Esophagus squamous epithelium (tissue), 5 donors: ENCODE measurements around the gene TRPM8. TPM values are rescaled to one million over a fixed set of nuclear protein-coding genes. Genes with fewer than 3 reads are reported as not detected.

Source experiments
- DNase-seq: peaks from one replicate; lab custom pipeline; 2025; lab: John Stamatoyannopoulos, UW
- H3K27ac ChIP-seq, 4 donors: fragments of 200-600 bp; sonication (generic); one replicate each; pipeline ENCODE4 v1.5.1; 2016 to 2019; ENCODE audit warnings: mild to moderate bottlenecking in 1 of 4
- H3K27me3 ChIP-seq, 4 donors: fragments of 200-600 bp; sonication (generic); 1 replicate in 3 of 4; 2 replicates in 1 of 4; pipeline versions ENCODE4 v1.5.1 to v1.6.0; 2017 to 2021; ENCODE audit warnings: antibody characterized with exemption in 1 of 4
- H3K36me3 ChIP-seq, 3 donors: fragments of 200-600 bp; sonication (generic); one replicate each; pipeline ENCODE4 v1.5.1; 2016 to 2019
- H3K4me1 ChIP-seq, 3 donors: fragments of 200-600 bp; sonication (generic); one replicate each; pipeline ENCODE4 v1.5.1; 2017 to 2019
- H3K4me3 ChIP-seq, 4 donors: fragments of 200-600 bp; sonication (generic); 1 replicate in 3 of 4; 2 replicates in 1 of 4; pipeline ENCODE4 v1.5.1; 2016 to 2019; ENCODE audit warnings: mild to moderate bottlenecking in 2 of 4, moderate library complexity in 1 of 4
- H3K9me3 ChIP-seq, 3 donors: fragments of 200-600 bp; sonication (generic); one replicate each; pipeline ENCODE4 v1.5.1; 2016 to 2019
- CTCF ChIP-seq, 6 experiments: fragments of 450-650 bp in 4 of 6; fragments of 200-600 bp in 2 of 6; sonication (generic) in 2 of 6; IDR thresholded peaks; one replicate each; pipeline ENCODE4 v1.5.1; 2016 to 2019; ENCODE audit warnings: antibody characterized with exemption in 6 of 6, mild to moderate bottlenecking in 4 of 6, moderate library complexity in 4 of 6
- POLR2A ChIP-seq, 4 donors: fragments of 450-650 bp; IDR thresholded peaks; one replicate each; pipeline ENCODE4 v1.6.1; 2017; ENCODE audit warnings: antibody characterized with exemption in 4 of 4, mild to moderate bottlenecking in 4 of 4, moderate library complexity in 3 of 4
- WGBS, 2 donors: methylation state at CpG; one replicate each; pipeline ENCODE4 v1.1.5; 2018; 5-methylcytosine and 5-hydroxymethylcytosine counted together
- intact Hi-C: fragments of 100-400 bp; cut with DNase I; formaldehyde crosslinking; loops from one replicate; pipeline ENCODE4 v1.15.0; 2022
- total RNA-seq, 4 donors: library from RNA; depleted of rRNA; stranded (reverse); fragments of >200 nt; gene quantifications; one replicate each; pipeline ENCODE4 v1.1.0, GENCODE V29; 2016
- donor health status: DM: yes; HTN: yes; CAD: no.

Gene TRPM8
- total RNA-seq, 4 donors from 2014 or later, result not detected

DNA sequence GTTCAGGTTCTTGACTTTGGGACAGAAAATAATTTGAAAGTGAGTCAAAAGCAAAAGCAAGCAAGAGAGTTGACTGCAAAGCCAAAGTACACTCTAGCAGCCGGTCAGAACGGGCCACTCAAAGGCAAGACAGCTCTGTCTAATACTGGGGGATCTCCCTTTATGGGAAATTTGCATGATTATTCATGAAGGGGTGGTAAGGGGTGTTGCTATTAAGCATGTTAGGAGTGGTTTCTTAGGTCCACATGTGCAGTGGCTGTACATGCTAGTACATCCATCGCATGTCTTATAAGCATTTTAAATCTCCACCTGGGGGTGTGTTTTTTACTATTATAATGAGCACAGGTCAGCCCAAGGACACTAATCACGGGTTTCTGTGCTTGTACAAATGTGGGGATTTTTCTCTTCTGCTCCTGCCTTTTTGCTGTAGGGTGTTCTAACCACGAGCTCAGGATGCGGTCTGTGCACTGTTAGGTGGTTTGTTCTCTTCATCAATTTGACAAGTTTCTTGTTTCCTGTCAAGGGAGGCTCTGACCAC, 73.2 kb downstream of the TRPM8 start:
- Histone ChIP-seq H3K4me1 (no peaks in the 10 kb centered on the region), H3K27ac (no peak overlapping the region), H3K36me3 (no peaks in the 10 kb centered on the region), H3K9me3 (no peaks in the 10 kb centered on the region), H3K4me3 (no peak overlapping the region), H3K27me3 (peaks cover 0 to 36% (median 0%) of the 10 kb centered on the region in 4 donors)
- intact Hi-C loops, result no loop called here
- WGBS, 2 donors, result 40 to 44% methylated on average over 6 of the region's 6 CpGs
- TF ChIP-seq POLR2A (IDR thresholded peaks at IDR 0.05), result no peak
- no peak for TF ChIP-seq CTCF (IDR thresholded peaks at IDR 0.05)
- no peak for DNase-seq

GRCh38 chr2:233991196-233991595, 74.0 kb downstream of the TRPM8 start:
- TF ChIP-seq CTCF (IDR thresholded peaks at IDR 0.05) (no peak), POLR2A (IDR thresholded peaks at IDR 0.05) (no peak)
- Histone ChIP-seq H3K4me1 (no peaks in the 10 kb centered on the region), H3K4me3 (no peak overlapping the region), H3K36me3 (no peaks in the 10 kb centered on the region), H3K9me3 (no peaks in the 10 kb centered on the region), H3K27ac (no peak overlapping the region), H3K27me3 (peaks cover 0 to 27% (median 0%) of the 10 kb centered on the region in 4 donors)
- WGBS, 2 donors, result 89 to 93% methylated on average over 7 of the region's 7 CpGs
- no peak for DNase-seq
- intact Hi-C loops, result no loop called here

- 77 to 86% methylated on average over 7 of the region's 7 CpGs for WGBS, 2 donors
- no peaks in the 10 kb centered on the region for H3K9me3 ChIP-seq
- TF ChIP-seq CTCF (IDR thresholded peaks at IDR 0.05) (no peak), POLR2A (IDR thresholded peaks at IDR 0.05) (no peak)
- H3K4me3 ChIP-seq, result no peak overlapping the region
- H3K27ac ChIP-seq, result no peak overlapping the region
- H3K36me3 ChIP-seq, result no peaks in the 10 kb centered on the region
- peaks cover 0 to 31% (median 0%) of the 10 kb centered on the region in 4 donors for H3K27me3 ChIP-seq
- no peaks in the 10 kb centered on the region for H3K4me1 ChIP-seq
- DNase-seq, result no peak
- intact Hi-C loops, result no loop called here
These were observed 75.5 kb downstream of the TRPM8 start for GRCh38 chr2:233992513-233993217.

DNA sequence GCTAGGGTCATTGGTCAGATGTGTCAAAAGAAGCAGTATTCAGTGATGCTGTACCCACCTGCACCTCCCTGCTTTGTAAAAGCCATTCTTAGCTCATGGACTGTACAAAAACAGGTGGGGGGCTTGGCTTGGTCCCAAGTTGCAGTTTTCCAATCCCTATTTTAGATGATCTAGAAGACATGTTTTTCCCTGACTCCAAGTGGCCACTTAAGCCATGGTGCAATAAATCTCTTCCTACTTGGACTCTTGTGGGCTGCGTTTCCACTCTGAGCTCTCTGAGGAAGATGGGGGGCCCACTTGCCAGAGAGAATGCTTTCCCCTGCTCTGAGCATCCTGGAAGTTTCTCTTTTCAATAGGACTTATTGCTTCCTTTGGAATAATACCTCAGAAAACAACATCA, 76.3 kb downstream of the TRPM8 start:
- intact Hi-C loops, result no loop called here
- 92% methylated on average over 1 of the region's 1 CpG; no CpG with 5 or more reads in 1 of the 2 donors for WGBS, 2 donors

More for the DNA sequence above, 76.3 kb downstream of the TRPM8 start:
- Histone ChIP-seq H3K36me3 (no peaks in the 10 kb centered on the region), H3K4me1 (no peaks in the 10 kb centered on the region), H3K9me3 (no peaks in the 10 kb centered on the region), H3K27me3 (peaks cover 0 to 26% (median 0%) of the 10 kb centered on the region in 4 donors), H3K4me3 (no peak overlapping the region), H3K27ac (no peak overlapping the region)
- TF ChIP-seq CTCF (IDR thresholded peaks at IDR 0.05), result no peak
- no peak for DNase-seq
